SHP77 (cell line): ENCODE results near the gene KCNK1.

ENCODE experiments used
- DNase-seq, 2 experiments: peaks; one replicate each; lab custom pipeline; 2025; lab: John Stamatoyannopoulos, UW

Gene KCNK1

GRCh38 chr1:233613252-233614172, at the start of gene KCNK1:
Gene KCNK1 (plus strand): TSS chr1:233614106. CDS start chr1:233614172, 66 bp downstream.
- DNase-seq, result no peak

DNA sequence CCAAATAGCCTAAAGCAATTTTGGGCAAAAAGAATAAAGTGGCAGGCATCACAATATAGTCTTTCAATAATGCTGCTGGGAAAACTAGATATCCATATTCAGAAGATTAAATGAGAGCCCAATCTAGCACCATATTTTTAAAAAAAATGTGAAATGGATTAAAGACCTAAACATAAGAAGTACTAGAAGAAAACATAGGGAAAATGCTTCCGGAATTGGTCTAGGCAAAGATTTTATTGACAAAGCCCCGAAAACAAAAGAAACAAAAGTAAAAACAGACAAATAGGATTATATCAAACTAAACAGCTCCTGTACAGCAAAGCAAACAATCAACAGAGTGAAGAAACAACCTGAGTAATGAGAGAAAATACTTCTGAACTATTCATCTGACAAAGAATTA, 48.6 kb upstream of the KCNK1 start:
- DNase-seq, result no peak

DNA sequence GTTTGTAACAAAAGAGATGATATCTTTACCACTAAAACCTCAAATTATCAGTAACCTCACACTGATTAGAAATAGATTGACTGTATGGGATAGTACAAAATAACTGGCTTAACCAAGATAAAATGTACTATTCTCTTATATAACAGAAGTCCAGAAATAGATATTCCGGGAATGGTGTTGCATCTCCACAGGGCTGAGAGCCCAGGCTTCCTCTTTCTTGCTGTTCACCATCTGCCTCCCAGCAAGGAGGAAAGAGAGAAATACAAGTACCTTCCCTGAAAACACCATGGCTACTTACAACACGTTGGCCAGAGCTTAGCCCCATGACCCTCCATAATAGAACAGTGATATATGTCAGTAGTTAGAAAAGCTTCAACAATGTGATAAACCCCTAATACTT, 47.0 kb upstream of the KCNK1 start:
- DNase-seq, result no peak

- no peak for DNase-seq
Measured at GRCh38 chr1:233569636-233570035, 44.3 kb upstream of the KCNK1 start.

DNA sequence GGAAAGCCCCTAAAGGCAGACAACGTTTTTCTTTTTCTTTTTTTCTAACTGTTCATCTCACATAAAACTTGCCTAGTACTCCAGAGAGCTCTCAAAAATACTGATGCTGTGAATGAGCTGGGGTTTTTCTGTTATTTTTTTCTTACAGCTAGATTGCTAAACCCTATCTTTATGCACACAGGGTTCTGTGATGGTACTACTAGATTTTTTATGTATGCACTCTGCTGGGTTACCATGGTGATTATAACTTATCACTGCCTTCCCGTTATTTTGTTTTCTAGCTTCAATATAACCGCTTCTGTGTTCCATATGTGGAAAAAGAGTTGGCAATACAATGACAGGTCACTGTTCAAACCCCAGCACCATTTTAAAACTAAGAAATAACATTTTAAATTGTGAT, 43.7 kb upstream of the KCNK1 start:
- DNase-seq, result no peak

DNA sequence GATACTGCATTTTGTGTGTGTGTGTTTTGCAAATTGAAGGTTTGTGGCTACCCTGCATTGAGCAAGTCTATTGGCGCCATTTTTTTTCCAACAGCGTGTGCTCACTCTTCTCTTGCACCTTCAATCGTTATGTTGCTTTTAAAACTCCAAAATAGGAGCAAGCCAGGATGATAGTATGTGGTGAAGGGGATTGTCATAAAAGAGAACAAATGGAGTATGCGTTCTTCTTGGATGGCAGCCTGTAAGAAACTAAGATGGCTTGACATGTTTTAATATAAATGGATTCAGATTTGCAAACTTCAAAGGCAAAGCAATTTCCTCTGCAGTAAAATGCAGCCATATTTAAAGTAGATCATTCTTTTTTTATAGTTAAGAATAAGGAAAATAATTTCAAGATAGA, 43.2 kb upstream of the KCNK1 start:
- no peak for DNase-seq

GRCh38 chr1:233572896-233573295, 41.0 kb upstream of the KCNK1 start:
- no peak for DNase-seq

DNA sequence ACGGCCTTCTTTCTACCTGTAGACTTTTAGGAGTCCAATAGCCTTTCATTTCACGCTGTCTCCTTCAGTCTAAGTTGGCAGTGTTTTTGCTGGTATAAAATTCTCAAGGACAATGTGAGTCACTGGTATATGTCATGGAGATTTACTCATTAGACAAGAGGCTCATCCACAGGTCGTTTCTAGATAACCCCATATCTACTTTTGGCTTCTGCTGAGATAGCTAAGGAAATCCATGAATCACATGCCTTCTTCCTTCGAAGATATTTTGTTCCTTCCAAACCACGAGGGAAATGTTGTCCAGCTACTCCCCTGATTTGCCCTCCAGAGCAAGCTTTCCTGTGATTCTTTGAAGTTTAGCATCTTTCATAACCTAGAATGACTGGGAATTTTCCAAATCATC, 38.5 kb upstream of the KCNK1 start:
- DNase-seq, result no peak

GRCh38 chr1:233582439-233582838, 31.5 kb upstream of the KCNK1 start:
- no peak for DNase-seq

- no peak for DNase-seq
Measured at GRCh38 chr1:233584376-233584775, 29.5 kb upstream of the KCNK1 start.

- no peak for DNase-seq
Measured at GRCh38 chr1:233584931-233585330, 29.0 kb upstream of the KCNK1 start.

DNA sequence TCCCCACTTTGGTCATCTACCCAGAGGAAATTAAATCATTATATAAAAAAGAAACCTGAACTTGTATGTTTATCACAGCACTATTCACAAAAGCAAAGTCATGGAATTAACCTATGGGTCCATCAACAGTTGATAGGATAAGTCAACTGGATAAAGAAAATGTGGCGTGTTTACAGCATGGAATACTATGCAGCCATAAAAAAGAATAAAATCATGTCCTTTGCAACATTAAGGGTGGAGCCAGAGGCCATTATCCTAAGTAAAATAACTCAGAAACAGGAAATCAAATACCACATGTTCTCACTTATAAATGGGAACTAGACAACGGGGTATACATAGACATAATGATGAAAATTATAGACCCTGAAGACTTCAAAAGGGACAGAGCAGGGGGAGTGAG, 27.6 kb upstream of the KCNK1 start:
- DNase-seq, result no peak

DNA sequence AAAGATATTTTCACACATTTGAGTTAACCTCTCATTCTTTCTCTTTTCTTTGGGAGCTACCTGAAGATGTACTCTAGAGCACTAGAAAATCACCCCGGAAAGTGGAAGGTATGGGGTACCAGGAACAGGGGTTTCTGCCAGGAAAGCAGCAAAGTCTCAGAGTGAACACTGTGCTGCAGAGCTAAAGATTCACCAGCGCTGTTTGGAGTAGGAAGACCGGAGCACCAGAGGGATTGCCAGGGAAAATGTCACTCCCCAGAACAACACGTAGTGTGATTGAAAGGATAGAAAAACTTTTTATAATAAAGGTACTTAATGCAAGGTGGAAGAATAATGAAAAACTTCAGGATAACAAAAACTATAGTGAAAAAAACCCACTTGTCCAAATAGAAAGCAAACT, 26.7 kb upstream of the KCNK1 start:
- no peak for DNase-seq

DNA sequence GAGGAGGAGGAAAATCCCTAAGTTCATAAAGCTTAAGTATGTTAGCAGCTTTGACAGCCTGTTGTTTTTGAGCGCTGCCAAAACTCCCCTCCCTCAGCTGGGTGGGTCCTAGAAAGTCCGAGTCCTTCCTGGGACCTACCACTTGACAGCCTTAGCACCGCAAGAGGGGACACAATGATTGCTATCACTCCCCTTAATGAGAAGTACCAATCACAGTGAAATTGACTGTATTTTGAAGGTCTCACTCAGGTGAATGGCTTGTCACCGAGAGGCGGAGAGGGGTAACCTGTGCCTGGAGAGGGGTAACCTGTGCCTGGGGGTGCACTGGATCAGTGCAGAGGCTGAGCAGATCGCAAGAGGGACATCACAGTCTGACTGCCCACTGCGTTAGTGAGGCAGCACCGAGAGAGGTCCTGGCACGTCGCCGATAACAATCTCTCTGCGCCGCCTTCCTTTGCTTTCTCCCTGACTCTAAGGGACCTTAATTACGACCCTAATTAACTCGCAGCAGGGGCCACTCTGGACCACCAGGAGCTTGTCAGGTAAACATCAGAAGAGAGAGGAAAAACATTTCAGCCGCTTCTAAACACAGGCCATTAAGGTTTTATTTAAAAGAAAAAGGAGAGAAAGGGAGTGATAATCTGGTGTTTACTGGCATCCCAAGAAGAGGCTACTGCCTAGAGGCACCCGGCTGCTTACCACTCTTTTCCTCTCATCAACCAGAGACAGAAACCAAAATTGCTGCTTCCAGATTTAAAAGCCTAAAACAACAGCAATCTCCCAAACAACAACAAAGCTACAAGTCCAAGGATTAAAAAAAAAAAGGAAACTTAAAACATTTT, 25.7 kb upstream of the KCNK1 start:
- no peak for DNase-seq

GRCh38 chr1:233597489-233597901, 16.4 kb upstream of the KCNK1 start:
- no peak for DNase-seq

DNA sequence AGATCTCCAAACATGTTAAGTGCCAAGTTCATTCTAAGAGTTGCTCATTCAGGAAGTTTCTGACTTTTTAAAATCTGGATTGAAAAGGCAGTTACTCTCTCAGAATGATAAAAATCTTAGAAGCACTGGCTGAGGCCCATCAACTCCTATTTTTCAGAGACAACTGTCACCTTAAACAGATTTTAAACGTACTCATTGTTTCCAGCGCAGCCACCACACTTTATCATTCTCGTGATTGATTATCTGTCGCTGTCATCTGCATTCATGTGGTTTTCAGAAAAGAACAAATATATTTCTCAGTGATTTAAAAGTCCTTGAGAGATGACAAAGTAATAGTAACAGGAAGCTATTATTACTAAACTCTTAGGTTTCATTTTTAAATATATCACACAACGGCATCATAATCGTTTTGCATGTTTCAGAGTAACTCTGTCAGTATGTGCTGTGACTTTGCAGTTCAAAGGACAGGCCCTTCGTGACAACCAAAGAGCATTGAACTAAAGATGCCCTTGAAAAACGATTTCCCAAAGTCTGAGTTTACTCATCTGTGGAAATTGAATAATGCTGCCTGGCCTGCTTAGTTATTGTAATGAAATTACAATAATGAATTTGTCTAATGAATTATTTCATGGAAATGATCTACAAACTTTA, 14.9 kb upstream of the KCNK1 start:
- no peak for DNase-seq

DNA sequence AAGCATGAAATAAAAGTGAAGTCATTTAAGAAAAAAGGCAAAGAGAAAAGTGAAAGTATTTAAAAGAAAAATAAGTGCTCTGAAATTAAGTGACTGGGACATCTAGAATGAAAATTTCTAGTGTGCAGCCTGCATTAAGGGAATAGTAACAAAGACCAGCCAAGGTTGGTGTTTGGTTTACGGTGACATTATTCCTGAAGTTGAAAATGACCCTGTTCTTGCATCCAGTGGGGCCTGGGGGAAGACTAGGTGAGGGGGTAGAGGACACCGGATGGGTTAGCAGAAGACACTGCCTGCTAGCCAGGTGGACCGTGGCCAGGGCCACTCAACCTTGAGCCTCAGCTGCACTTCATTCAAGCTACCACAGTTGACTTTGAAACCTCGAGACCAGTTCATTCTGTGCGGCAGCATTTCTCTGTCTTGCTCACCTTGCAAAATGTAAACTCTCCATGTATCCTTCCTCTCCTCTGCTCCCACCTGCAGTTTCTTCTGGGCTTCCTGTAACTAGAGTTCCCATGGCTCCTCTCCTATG, 14.3 kb upstream of the KCNK1 start:
- no peak for DNase-seq

DNA sequence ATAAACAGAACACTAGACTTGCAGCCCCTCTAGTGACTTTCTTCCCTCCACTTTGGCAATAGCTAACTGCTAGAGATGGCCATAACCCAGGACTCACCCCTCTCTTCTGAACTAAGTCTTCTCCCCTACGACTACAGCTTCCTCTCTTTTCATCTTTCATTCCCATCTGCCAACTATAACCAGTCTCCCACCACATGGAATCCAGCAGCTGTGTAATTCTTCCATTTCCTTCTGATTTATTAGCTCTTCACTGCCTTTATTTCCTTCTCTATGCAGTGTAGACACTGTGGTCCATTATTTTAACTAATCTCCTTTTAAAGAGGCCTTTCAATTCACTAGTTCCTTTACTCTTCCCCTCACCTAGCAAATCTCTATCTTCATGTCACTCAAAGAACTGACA, 13.4 kb upstream of the KCNK1 start:
- no peak for DNase-seq

DNA sequence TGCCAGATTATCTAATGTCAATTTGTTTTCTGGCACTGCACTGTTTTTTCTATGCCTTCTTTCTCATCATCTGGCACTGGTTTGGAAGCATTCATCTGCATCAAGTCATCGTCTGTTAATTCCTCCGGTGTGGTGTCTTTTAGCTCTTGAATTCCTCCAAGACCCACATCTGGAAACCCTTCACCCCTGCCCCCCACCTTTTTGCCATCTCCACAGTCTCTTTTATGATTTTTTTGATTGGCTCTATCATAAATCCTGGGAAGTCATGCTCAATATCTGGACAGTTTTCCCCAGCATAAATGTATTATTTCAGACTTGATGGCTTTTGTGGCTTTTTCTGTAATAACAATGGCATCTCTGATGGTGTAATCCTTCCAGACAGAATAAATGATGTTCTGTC, 10.4 kb upstream of the KCNK1 start:
- no peak for DNase-seq

- no peak for DNase-seq
Measured at GRCh38 chr1:233605205-233605604, 8.7 kb upstream of the KCNK1 start.

GRCh38 chr1:233606813-233607212, 7.1 kb upstream of the KCNK1 start:
- DNase-seq, result no peak
